Measurements from ENCODE around the gene MMP21. TPM values are rescaled to one million over a fixed set of nuclear protein-coding genes. Genes with fewer than 3 reads are reported as not detected.

The MMP21 gene
- polyA plus RNA-seq, 10 donors: 0.16 to 0.56 (median 0.33) TPM

- no peak for DNase-seq
Observed at GRCh38 chr10:125792342-125793300, 17.0 kb upstream of the MMP21 start.

DNA sequence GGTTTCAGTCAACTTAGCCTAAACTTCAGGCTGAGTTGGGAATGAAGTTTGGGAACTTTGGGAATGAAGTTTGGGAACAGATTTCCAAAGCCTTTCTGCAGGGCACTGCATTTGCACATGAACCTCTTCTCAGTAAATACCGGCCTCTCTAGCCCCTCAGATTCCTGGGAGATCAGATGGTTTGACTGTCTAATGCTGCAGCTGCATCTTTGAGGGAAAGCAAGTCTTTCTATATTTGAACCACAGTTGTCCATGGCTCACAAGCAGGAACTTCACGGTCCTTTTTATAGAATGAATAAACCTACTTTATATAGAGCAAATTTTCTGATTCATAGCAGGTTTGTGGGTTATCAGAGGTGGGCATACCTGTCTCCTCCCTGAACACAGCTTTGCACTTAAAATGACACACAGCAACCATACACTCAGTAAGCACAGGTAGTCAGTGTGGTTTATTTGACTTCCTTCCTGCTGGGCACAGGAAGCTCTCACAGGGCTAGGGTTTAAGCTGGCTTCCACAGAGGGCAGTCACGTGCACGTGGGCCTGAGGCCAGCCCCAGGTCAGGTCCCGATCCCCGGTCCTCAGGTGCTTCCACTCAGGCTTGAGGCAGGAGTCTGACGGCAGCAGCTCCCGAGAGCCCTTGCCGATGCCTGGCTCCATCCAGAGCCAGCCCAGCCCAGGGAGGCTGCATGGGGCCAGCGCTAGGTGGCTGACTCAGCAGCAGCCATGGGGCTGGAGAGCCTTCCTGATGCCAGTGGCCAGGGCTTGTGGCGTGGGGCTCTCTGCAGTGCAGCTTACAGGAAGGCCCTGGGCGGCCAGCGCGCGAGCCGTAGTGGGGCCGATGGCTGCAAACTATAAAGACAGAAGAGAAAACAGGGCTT, 12.8 kb upstream of the MMP21 start:
- DNase-seq: no peak

GRCh38 chr10:125785791-125786190, 10.2 kb upstream of the MMP21 start:
- no peak for DNase-seq

DNA sequence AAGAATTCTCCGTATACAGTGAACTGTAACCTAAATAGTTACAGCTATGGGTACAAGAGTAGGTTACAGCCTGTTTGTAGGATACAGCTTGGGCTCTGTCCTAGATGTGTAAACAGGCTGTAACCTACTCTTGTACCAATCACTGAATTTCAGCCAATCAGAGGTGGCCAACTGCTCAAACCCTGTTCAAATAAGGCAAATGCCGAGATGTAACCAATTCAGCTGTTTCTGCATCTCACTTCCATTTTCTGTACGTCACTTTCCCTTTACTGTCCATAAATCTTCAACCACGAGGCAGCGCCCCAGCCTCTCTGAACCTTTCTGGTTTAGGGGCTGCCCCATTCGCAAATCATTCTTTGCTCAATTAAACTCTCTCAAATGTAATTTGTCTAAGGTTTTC, 8.3 kb upstream of the MMP21 start:
- DNase-seq: no peak

- DNase-seq: no peak
Observed at GRCh38 chr10:125783408-125783807, 7.8 kb upstream of the MMP21 start.

DNA sequence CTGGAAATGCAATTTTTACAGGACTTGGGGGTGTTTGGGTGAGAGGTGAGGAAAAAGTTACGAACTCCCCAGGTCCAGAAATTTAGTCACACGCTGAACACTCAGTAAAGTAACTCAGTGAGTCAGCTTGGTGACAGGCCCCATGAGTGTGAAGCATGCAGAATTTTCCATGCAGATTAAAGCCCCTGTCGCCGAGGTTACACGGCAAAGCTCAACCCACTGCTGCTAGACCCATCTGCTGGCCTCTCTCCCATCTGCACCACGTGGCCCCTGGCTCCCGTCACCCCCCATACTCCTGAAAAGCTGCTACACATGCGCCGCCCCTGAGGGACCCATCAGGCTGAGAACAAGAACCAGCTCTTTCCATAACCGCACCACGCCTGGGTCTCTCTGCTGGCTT, 7.0 kb upstream of the MMP21 start:
- DNase-seq: peak in 1 of 3 donors; percentile 40

DNA sequence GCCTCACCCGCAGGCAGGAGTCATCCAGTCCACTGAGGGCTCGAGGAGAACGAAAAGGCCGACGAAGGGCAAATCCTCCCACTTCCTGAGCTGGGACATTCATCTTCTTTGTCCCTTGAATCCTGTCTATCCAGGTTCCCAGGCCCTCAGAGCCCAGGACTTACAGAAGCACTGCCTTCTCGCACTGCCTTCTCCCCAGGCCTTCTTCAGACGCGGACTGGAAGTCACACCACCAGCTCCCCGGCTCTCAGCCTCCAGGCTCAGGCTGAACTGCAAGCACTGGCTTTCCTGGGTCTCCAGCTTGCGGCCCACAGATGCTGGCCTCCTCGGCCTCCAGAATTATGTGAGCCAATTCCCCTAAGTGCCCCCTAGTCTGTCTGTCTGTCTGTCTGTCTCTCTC, 6.4 kb upstream of the MMP21 start:
- no peak for DNase-seq

DNA sequence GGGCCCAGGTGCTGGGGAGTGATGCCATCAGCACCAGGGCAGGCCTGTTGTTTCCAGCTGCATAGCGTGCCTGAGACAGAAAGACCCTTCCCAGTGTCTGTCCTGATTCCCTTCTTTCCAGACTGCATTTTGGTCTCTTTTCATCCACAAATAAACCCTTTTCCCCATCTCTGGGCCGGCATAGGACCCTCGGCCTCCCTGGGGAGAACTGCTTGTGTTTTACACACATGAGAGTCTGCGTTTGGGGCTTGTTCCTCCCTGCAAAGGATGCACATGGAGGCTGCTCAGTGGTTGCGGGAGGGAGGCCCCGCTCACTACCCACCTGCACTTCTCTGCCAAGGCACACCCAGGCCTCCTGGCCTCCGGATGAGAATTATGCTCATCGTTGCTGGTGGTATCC, 5.8 kb upstream of the MMP21 start:
- DNase-seq: no peak

- no peak for DNase-seq
Observed at GRCh38 chr10:125779403-125780327, 4.0 kb upstream of the MMP21 start.

- DNase-seq: no peak
Observed at GRCh38 chr10:125778556-125778955, 2.9 kb upstream of the MMP21 start.

DNA sequence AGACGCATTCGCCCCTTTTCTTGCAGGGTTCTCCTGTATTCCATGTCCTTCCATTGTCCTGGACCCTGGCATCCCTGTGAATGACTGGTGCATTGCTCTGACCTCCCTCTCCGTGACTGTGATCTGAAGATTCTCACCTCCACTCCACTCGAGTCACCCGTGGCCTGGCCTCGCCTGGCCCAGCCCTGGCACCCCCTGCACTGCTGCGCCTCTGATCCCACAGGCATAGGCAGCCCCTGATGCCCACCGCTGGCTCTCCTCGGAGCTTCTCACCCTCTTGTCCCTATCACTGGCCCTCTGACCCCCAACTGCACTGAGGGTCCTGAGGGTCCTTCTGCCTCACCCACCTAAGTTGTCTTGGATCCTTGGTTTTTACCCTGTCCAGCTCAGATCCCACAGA, 2.2 kb upstream of the MMP21 start:
- no peak for DNase-seq

DNA sequence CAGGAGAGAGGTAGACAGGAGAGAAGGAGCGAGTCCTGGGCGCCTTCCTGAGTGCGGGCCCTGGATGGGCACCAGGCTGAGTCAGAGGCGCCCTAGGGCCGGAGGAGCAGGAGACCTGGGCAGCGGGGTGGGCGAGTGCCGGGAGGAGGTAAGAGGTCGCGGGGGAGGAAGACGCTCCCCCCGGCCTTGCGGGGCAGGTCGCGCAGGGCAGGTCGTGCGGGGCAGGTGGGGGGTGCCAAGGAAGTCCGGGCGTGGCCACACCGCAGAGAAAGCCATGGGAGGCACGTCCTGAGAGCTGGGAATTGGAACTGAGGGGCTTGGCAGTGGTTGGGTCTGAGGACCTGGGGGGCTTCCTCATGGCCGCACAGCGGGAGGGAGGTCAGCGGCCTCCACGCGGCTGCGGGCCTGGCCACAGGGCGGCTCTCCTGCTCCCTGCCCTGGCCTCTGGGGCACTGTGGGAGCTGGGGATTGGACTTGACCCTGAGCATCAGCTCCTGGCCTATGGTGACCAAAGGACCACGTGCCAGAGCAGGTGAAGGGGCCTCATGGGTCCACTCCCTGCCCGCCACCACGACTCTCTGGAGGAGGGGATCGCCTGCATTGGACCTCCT, 935 bp downstream of the MMP21 start:
- no peak for DNase-seq

DNA sequence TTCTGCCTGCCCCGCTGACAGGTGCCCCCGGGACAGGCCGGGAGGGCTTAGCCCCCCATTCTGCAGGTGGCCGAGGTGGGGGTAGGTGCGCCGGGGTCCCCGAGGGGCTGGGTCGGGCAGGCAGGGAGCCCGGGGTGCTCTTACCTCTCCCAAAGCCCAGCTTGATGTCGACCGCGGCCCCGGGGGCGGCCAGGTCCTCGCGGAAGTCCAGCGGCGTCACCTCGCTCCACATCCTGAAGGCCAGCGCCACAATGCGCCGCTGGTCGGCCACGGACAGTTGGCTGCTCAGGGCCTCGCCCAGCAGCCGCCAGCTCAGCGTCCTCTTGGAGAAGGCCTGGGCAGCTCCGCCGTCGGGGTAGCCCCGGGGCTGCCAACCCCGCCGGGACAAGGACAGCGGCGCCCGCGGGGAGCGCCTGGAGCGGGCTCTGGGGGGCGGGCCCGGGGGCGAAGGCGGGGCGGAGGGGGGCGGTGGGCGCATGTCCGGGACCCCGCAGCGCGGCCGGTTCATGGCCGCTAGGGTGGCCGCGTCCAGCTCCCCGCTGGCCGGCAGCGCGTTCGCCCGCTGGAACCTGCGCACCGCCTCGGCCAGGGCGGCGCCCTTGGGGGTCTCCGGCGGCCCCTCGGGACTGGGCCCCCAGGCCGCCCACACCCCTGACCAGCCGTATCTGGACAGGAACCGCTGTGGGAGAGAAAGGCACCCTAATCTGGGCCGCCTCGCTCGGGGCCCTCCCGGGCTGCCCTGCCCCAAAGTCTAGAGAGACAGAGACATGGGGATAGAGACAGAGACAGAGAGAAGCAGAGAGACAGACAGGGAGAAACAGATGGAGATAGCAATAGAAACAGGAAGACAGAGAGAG, 1.7 kb downstream of the MMP21 start:
- no peak for DNase-seq

DNA sequence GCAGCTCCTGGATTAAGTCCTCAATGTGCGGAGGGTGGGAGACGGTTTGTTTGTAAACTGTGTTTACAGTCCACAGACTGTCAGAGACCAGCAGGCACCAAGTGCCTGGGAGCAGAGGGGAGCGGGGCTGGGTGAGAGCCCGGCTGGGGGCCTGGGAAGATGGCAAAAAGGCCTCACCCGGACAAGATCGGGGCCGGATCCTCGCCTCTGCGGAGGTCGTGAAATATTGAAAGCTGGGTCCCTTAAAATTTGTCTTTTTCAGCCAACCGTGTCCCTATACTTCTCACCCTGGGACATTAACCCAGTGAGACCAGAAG, 2.8 kb downstream of the MMP21 start:
- no peak for DNase-seq

GRCh38 chr10:125772112-125772863, 3.3 kb downstream of the MMP21 start:
- DNase-seq: no peak

- DNase-seq: no peak
Observed at GRCh38 chr10:125770844-125771243, 4.8 kb downstream of the MMP21 start.

DNA sequence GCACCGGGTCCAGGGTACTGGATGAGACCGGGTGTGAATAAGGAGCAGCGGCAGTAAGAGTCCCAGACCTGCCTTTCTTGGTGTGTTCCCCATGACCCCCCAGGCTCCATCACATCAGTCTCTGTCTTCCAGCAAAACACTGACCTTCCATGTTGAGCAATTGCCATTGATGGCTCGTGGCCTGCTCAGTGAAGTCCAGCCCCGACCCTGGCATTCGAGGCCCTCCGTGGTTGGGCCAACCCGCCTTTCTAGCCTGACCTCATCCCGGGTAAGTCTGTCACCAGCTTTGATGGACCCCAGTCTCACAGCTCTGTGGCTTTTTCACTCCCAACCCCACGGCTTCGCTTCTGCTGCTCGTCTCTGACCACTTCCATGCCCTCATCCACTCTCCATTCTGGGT, 6.4 kb downstream of the MMP21 start:
- DNase-seq: no peak

DNA sequence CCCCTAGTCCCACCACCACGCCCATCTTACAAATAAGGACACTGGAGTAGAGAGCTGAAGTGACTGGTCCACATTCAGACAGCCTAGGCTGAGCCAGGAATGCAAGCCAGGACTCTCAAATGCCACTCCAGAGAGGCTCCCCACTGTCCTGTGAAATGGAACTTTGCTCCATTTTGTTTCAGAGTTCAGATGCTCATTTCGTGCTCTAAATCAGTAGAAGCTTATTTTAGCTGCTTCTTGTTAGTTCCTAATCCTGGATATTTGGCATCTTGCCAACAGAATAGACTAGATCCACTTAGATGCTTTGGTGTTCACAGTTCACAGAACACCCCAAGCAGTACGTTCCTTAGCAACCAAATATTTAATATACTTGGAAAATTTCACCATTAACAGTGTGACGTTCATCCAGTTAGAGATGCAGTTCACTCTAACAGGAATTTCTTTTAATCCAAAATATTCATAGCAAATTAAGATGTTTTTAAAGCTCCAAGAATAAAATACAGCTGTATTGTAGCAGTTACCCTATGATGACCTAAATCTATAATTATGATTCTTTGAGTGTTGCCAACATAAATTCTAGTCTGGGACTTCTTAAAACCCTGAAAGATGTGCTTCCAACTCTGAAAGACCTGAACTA, 7.3 kb downstream of the MMP21 start:
- DNase-seq: peak; percentile 47 to 87 (median 77)

DNA sequence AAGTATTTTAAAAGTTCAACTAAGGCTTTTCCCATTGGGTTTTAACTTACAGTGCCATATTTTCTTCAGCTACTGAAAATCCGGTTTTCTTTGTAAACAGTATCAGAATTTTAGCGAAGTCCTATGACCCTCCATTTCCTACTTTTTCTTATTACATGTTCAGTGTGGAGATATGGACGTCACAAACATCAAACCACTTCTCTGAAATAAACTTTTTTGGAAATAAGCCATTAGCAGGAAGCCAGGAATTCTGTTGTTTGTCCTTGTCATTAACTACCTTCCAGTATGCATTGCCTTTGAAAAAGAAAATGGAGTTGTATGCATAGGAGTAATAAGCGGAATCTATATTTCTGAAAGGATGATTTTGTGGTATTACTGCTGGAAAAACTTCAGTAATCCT, 9.1 kb downstream of the MMP21 start:
- no peak for DNase-seq

Measured in muscle of back (tissue), 11 donors.